WTC11 (cell line): Measurements from ENCODE around the gene PROCA1. TPM values are rescaled to one million over a fixed set of nuclear protein-coding genes. Genes with fewer than 3 reads are reported as not detected.

Experiments
- ATAC-seq: fragments of 200-7000 bp; cut with Tn5 transposase; 2 replicates; pipeline ENCODE4 v1.10.0; 2021; ENCODE audit warnings: mild to moderate bottlenecking, moderate library complexity
- CTCF ChIA-PET: fragments of 300-600 bp; sonication (Branson Sonifier 250); formaldehyde crosslinking; loops from one replicate; lab custom pipeline; 2021; ENCODE audit warnings: antibody characterized with exemption; lab: Charles Lee
- POLR2A ChIA-PET: fragments of 350-600 bp; sonication (Branson Sonifier 250); formaldehyde crosslinking; loops from one replicate; lab custom pipeline; 2021; ENCODE audit warnings: antibody characterized with exemption; lab: Charles Lee
- DNase-seq: peaks from one replicate; pipeline ENCODE4 v3.0.0; 2021; ENCODE audit warnings: low spot score
- H3K27ac Mint-ChIP-seq: 2 replicates; pipeline ENCODE4 v1.8.0; 2021; ENCODE audit warnings: mixed read lengths
- H3K27me3 Mint-ChIP-seq: 2 replicates; pipeline ENCODE4 v1.8.0; 2021; ENCODE audit warnings: low read depth, mild to moderate bottlenecking, moderate library complexity, mixed read lengths
- H3K36me3 Mint-ChIP-seq: 2 replicates; pipeline ENCODE4 v1.8.0; 2021; ENCODE audit warnings: mixed read lengths
- H3K4me1 Mint-ChIP-seq: 2 replicates; pipeline ENCODE4 v1.8.0; 2022; ENCODE audit warnings: mixed read lengths
- H3K4me3 Mint-ChIP-seq: 2 replicates; pipeline ENCODE4 v1.8.0; 2021; ENCODE audit warnings: mild to moderate bottlenecking, moderate library complexity, mixed read lengths
- H3K9me3 Mint-ChIP-seq: 2 replicates; pipeline ENCODE4 v1.8.0; 2021; ENCODE audit warnings: mixed read lengths
- EMX1 ChIP-seq: fragments of 250-450 bp; sonication (Bioruptor Pico); IDR thresholded peaks from 2 replicates; pipeline ENCODE4 v1.8.0; 2021; ENCODE audit warnings: mild to moderate bottlenecking
- GRHL2 ChIP-seq: fragments of 250-450 bp; sonication (Bioruptor Pico); IDR thresholded peaks from 2 replicates; pipeline ENCODE4 v1.8.0; 2022; ENCODE audit warnings: mild to moderate bottlenecking, moderate library complexity; ENCODE audit not compliant: insufficient replicate concordance, severe bottlenecking
- NR3C1 ChIP-seq: sonication (generic); formaldehyde crosslinking; conservative IDR thresholded peaks from 2 replicates; pipeline ENCODE4 v1.8.1; 2023; ENCODE audit warnings: low read depth, mild to moderate bottlenecking, missing genetic modification reagents
- ZNF138 ChIP-seq: sonication (generic); formaldehyde crosslinking; conservative IDR thresholded peaks from 2 replicates; pipeline ENCODE4 v1.8.1; 2022; ENCODE audit warnings: mild to moderate bottlenecking, moderate library complexity, missing genetic modification reagents
- ZNF317 ChIP-seq: sonication (generic); formaldehyde crosslinking; IDR thresholded peaks from 2 replicates; pipeline ENCODE4 v1.8.1; 2023; ENCODE audit warnings: low read depth, mild to moderate bottlenecking, moderate library complexity, missing genetic modification reagents, borderline replicate concordance
- ZNF671 ChIP-seq: fragments of 250-450 bp; sonication (Bioruptor Pico); IDR thresholded peaks from 2 replicates; pipeline ENCODE4 v1.8.0; 2021; ENCODE audit warnings: mild to moderate bottlenecking
- total RNA-seq: library from RNA; stranded (reverse); gene quantifications from 3 replicates; pipeline ENCODE4 v1.2.3, GENCODE V29; 2021
- TF ChIP-seq, protein P1 (sequence below): fragments of 200-600 bp; IDR thresholded peaks from 2 replicates; pipeline ENCODE4 v1.8.0; 2022; ENCODE audit warnings: antibody characterized with exemption
- TF ChIP-seq, protein P2 (sequence below): sonication (generic); formaldehyde crosslinking; conservative IDR thresholded peaks from 2 replicates; pipeline ENCODE4 v1.8.1; 2022; ENCODE audit warnings: mild to moderate bottlenecking, missing genetic modification reagents
- TF ChIP-seq, protein P3 (sequence below): sonication (generic); formaldehyde crosslinking; IDR thresholded peaks from 2 replicates; pipeline ENCODE4 v1.8.1; 2022; ENCODE audit warnings: missing genetic modification reagents, borderline replicate concordance
- TF ChIP-seq, protein P4 (sequence below): sonication (generic); formaldehyde crosslinking; IDR thresholded peaks from 2 replicates; pipeline ENCODE4 v1.8.1; 2023; ENCODE audit warnings: mild to moderate bottlenecking, moderate library complexity, missing genetic modification reagents
- TF ChIP-seq, protein P5 (sequence below): fragments of 250-450 bp; sonication (Bioruptor Pico); IDR thresholded peaks from 2 replicates; pipeline ENCODE4 v1.9.0; 2021; ENCODE audit warnings: moderate library complexity, mild to moderate bottlenecking, inconsistent platforms, borderline replicate concordance
- TF ChIP-seq, protein P6 (sequence below): sonication (generic); formaldehyde crosslinking; IDR thresholded peaks from 2 replicates; pipeline ENCODE4 v1.8.1; 2023; ENCODE audit warnings: mild to moderate bottlenecking, missing genetic modification reagents, moderate library complexity

PROCA1 gene
- total RNA-seq, 1 experiment from 2014 or later = 28.4 TPM

DNA sequence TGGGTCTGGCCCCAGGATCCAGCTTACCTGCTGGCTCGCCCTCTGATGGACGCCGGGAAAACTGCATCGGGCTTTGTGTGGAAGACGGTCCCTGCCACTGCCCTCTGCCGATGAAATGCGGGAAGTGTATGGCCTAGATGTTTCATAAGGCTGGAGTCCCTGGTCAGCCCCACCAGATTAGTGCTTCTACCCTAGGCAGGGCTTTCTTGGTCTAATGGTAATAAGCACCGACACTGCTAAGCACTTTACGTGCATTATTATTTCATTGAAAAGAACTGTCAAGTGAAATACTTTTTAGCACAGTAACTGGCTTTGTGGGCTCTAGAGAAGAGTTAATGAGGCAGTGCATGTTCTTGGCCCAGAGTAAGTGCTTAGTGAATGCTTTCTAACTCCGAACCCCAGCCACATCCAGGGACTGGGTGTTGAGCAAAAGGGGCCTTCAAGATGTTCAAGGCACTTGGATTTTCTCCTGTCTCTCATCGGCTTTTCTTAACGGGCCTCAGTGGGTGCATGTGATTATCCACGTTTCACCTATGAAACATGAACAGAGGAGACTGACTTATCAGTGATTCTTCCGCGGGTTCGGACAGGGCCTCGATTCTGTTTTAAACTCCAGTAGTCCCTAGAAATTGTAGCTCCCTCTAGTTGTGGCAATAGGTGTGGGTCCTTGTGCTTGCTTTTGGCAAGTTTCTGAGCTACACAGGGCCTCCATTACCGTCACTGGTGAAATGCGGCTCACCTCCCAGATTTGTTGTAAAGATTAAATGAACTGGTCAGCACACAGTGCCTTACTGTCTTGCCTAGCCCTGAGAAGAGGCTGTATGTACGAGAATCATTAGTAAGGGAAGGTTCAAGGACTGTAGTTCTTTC, 38.7 kb upstream of the PROCA1 start:
- Mint-ChIP-seq H3K27ac (peak overlapping the region; percentile 54), H3K9me3 (no peaks in the 10 kb centered on the region), H3K4me3 (no peak overlapping the region), H3K27me3 (no peaks in the 10 kb centered on the region), H3K4me1 (peaks cover 47% of the 10 kb centered on the region), H3K36me3 (peaks cover 53% of the 10 kb centered on the region)
- ChIA-PET CTCF (interaction anchor here (0.5 to 13.9 kb wide), 42 partner anchors 8 to 1418 kb away, joined by 3 to 541 read pairs (median 4); partner anchors contain the start of genes DHRS13, FAM222B, NEK8 and PIGS), POLR2A (interaction anchor here (0.6 to 13.5 kb wide), 3 partner anchors 11 to 105 kb away, joined by 3 to 310 read pairs (median 4); partner anchors contain the start of genes BLTP2, NEK8 and TLCD1)
- ATAC-seq (peak; percentile 57), DNase-seq (peak; percentile 96)
- TF ChIP-seq, protein P1, sequence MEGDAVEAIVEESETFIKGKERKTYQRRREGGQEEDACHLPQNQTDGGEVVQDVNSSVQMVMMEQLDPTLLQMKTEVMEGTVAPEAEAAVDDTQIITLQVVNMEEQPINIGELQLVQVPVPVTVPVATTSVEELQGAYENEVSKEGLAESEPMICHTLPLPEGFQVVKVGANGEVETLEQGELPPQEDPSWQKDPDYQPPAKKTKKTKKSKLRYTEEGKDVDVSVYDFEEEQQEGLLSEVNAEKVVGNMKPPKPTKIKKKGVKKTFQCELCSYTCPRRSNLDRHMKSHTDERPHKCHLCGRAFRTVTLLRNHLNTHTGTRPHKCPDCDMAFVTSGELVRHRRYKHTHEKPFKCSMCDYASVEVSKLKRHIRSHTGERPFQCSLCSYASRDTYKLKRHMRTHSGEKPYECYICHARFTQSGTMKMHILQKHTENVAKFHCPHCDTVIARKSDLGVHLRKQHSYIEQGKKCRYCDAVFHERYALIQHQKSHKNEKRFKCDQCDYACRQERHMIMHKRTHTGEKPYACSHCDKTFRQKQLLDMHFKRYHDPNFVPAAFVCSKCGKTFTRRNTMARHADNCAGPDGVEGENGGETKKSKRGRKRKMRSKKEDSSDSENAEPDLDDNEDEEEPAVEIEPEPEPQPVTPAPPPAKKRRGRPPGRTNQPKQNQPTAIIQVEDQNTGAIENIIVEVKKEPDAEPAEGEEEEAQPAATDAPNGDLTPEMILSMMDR = peak; percentile 88
- TF ChIP-seq EMX1 = no peak
- TF ChIP-seq, protein P2, sequence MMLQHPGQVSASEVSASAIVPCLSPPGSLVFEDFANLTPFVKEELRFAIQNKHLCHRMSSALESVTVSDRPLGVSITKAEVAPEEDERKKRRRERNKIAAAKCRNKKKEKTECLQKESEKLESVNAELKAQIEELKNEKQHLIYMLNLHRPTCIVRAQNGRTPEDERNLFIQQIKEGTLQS = no peak
- no peak for TF ChIP-seq ZNF138 (CRISPR knock-in tag)

DNA sequence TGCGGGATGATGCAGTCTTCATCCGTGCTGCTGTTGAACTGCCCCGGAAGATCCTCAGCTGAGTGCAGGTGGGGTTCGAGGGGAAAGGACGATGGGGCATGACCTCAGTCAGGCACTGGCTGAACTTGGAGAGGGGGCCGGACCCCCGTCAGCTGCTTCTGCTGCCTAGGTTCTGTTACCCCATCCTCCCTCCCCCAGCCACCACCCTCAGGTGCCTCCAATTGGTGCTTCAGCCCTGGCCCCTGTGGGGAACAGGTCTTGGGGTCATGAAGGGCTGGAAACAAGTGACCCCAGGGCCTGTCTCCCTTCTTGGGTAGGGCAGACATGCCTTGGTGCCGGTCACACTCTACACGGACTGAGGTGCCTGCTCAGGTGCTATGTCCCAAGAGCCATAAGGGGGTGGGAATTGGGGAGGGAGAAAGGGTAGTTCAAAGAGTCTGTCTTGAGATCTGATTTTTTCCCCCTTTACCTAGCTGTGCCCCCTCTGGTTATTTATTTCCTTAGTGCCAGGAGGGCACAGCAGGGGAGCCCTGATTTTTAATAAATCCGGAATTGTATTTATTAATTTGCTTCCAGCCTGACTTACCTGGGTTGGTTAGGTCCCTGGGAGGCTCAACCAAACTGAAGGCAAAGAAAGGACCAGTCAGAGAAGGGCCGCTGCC, 38.0 kb upstream of the PROCA1 start:
- ATAC-seq = peak; percentile 0; the same call in 1 of the 2 replicates

DNA sequence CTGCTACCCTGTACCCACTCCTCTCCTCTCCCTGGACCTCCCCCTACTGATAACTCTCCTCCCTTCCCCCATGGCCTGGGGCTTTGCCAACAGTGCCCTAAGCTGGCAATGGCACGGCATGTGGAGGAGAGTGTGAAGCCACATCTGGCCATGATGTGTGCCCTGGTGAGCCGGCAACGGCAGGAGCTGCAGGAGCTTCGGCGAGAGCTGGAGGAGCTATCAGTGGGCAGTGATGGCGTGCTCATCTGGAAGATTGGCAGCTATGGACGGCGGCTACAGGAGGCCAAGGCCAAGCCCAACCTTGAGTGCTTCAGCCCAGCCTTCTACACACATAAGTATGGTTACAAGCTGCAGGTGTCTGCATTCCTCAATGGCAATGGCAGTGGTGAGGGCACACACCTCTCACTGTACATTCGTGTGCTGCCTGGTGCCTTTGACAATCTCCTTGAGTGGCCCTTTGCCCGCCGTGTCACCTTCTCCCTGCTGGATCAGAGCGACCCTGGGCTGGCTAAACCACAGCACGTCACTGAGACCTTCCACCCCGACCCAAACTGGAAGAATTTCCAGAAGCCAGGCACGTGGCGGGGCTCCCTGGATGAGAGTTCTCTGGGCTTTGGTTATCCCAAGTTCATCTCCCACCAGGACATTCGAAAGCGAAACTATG, 37.3 kb upstream of the PROCA1 start:
- CTCF ChIA-PET = interaction anchor here (0.8 to 13.9 kb wide), 6 partner anchors 14 to 150 kb away, joined by 5 to 541 read pairs (median 16); partner anchors contain the start of genes NEK8, RPL23A and TLCD1
- Mint-ChIP-seq H3K4me1 (peaks cover 47% of the 10 kb centered on the region), H3K9me3 (no peaks in the 10 kb centered on the region), H3K36me3 (peaks cover 53% of the 10 kb centered on the region), H3K27ac (peak overlapping the region; percentile 64), H3K27me3 (no peaks in the 10 kb centered on the region), H3K4me3 (no peak overlapping the region)
- DNase-seq = no peak
- TF ChIP-seq, protein P3, sequence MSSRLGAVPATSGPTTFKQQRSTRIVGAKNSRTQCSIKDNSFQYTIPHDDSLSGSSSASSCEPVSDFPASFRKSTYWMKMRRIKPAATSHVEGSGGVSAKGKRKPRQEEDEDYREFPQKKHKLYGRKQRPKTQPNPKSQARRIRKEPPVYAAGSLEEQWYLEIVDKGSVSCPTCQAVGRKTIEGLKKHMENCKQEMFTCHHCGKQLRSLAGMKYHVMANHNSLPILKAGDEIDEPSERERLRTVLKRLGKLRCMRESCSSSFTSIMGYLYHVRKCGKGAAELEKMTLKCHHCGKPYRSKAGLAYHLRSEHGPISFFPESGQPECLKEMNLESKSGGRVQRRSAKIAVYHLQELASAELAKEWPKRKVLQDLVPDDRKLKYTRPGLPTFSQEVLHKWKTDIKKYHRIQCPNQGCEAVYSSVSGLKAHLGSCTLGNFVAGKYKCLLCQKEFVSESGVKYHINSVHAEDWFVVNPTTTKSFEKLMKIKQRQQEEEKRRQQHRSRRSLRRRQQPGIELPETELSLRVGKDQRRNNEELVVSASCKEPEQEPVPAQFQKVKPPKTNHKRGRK (CRISPR knock-in tag) = no peak
- TF ChIP-seq, protein P4, sequence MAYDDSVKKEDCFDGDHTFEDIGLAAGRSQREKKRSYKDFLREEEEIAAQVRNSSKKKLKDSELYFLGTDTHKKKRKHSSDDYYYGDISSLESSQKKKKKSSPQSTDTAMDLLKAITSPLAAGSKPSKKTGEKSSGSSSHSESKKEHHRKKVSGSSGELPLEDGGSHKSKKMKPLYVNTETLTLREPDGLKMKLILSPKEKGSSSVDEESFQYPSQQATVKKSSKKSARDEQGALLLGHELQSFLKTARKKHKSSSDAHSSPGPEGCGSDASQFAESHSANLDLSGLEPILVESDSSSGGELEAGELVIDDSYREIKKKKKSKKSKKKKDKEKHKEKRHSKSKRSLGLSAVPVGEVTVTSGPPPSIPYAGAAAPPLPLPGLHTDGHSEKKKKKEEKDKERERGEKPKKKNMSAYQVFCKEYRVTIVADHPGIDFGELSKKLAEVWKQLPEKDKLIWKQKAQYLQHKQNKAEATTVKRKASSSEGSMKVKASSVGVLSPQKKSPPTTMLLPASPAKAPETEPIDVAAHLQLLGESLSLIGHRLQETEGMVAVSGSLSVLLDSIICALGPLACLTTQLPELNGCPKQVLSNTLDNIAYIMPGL = no peak
- no peak for TF ChIP-seq GRHL2
- no peak for TF ChIP-seq NR3C1
- TF ChIP-seq, protein P5, sequence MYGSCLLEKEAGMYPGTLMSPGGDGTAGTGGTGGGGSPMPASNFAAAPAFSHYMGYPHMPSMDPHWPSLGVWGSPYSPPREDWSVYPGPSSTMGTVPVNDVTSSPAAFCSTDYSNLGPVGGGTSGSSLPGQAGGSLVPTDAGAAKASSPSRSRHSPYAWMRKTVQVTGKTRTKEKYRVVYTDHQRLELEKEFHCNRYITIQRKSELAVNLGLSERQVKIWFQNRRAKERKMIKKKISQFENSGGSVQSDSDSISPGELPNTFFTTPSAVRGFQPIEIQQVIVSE (CRISPR knock-in tag) = no peak
- TF ChIP-seq, protein P6, sequence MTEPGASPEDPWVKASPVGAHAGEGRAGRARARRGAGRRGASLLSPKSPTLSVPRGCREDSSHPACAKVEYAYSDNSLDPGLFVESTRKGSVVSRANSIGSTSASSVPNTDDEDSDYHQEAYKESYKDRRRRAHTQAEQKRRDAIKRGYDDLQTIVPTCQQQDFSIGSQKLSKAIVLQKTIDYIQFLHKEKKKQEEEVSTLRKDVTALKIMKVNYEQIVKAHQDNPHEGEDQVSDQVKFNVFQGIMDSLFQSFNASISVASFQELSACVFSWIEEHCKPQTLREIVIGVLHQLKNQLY (CRISPR knock-in tag) = no peak
- TF ChIP-seq ZNF317 (CRISPR knock-in tag) = no peak
- no peak for ATAC-seq
- POLR2A ChIA-PET = interaction anchor here (0.6 to 13.5 kb wide), 3 partner anchors 12 to 301 kb away, joined by 3 to 310 read pairs (median 4); partner anchors contain the start of genes NEK8 and TLCD1

More for the DNA sequence above, 38.0 kb upstream of the PROCA1 start:
- CTCF ChIA-PET = interaction anchor here (0.6 to 13.9 kb wide), 32 partner anchors 7 to 341 kb away, joined by 3 to 541 read pairs (median 4); partner anchors contain the start of genes FAM222B, NEK8, PIGS and PROCA1
- H3K36me3 Mint-ChIP-seq = peaks cover 53% of the 10 kb centered on the region
- no peaks in the 10 kb centered on the region for H3K27me3 Mint-ChIP-seq
- H3K27ac Mint-ChIP-seq = no peak overlapping the region; the same call in 1 of the 2 replicates
- POLR2A ChIA-PET = interaction anchor here (0.6 to 13.5 kb wide), 4 partner anchors 12 to 300 kb away, joined by 3 to 310 read pairs (median 4); partner anchors contain the start of genes BLTP2, NEK8 and TLCD1
- H3K4me1 Mint-ChIP-seq = peaks cover 47% of the 10 kb centered on the region
- no peak overlapping the region for H3K4me3 Mint-ChIP-seq
- no peak for DNase-seq
- TF ChIP-seq ZNF671 (0 out of 2 replicates have a peak, but pooled peaks have one; percentile 47), ZNF138 (CRISPR knock-in tag) (no peak)
- no peaks in the 10 kb centered on the region for H3K9me3 Mint-ChIP-seq
